ENCODE results near the gene MAMSTR. TPM values are rescaled to one million over a fixed set of nuclear protein-coding genes. Genes with fewer than 3 reads are reported as not detected.

The MAMSTR gene
- total and polyA plus RNA-seq, 9 of the 15 experiments (the other 6 are each of a cell fraction or from before 2014, with no cell fraction given) = 0.08 to 1.00 (median 0.40) TPM; not detected in 1

GRCh38 chr19:48755084-48755641 lies 35.6 kb upstream of the MAMSTR start, which contains the start of gene FGF21:
TSS of gene FGF21 (plus strand) at chr19:48755524. CDS start at chr19:48756237, 713 bp downstream.
- CTCF ChIA-PET (ENCODE audit: low intra/inter-chr PET ratio) = no interaction called here
- FAIRE-seq (peak; percentile 37), ATAC-seq (peak; percentile 67), DNase-seq (ENCODE audit: extremely low read depth in 1 of 4, low spot score in 3 of 4) (peak in 1 of 4 experiments; percentile 58)
- no peaks in the 10 kb centered on the region for H3K9me3 ChIP-seq (replicated peaks; ENCODE audit: control insufficient read depth, insufficient read depth, low read depth, low read length)
- no peaks in the 10 kb centered on the region for H3K27me3 ChIP-seq (ENCODE audit: control insufficient read depth in 2 of 2, insufficient read depth in 2 of 2, low read length in 2 of 2)
- peak within 1 kb of the TSS; percentile 74 to 91 for H3K9ac ChIP-seq (ENCODE audit: insufficient read depth in 1 of 2, low read depth in 2 of 2, low read length in 2 of 2)
- H3K27ac ChIP-seq (ENCODE audit: extremely low read depth, low read depth, low read length) = peak within 1 kb of the TSS; percentile 93
- no peak within 1 kb of the TSS for H3K4me3 ChIP-seq
- intact Hi-C loops (cut with micrococcal nuclease) = loop anchor here (2.0 kb wide), 1 partner anchor 26 kb away; no protein-coding TSS in a partner anchor
- H3K4me1 ChIP-seq (replicated peaks in 1 of 2; ENCODE audit: control insufficient read depth in 2 of 2, insufficient read depth in 2 of 2, low read length in 2 of 2) = peaks cover 25 to 71% of the 10 kb centered on the region in 2 experiments
- in situ Hi-C loops (cut with MboI) = no loop called here
- POLR2A ChIA-PET = interaction anchor here (0.6 kb wide), 2 partner anchors 9 to 1621 kb away, joined by 3 to 4 read pairs; partner anchors contain the start of genes IZUMO1 and NR1H2
- peaks cover 13% of the 10 kb centered on the region; the same call in 1 of the 3 replicates for H3K36me3 ChIP-seq (ENCODE audit: control insufficient read depth, insufficient read depth, low read length)
- H4K20me1 ChIP-seq (replicated peaks; ENCODE audit: control insufficient read depth, insufficient read depth, low read length) = no peaks in the 10 kb centered on the region
- WGBS (ENCODE audit: insufficient coverage, low coverage, missing lambda C conversion rate) = 31% methylated on average over 4 of the region's 4 CpGs
- peak within 1 kb of the TSS; percentile 73 for H2AFZ ChIP-seq (ENCODE audit: low read depth, low read length)
- H3K4me2 ChIP-seq (ENCODE audit: insufficient read depth, low read length) = peak within 1 kb of the TSS; percentile 81
- no TSS peak for BruUV-seq (replicated peaks)
- peaks cover 28% of the 10 kb centered on the region for H3K79me2 ChIP-seq (ENCODE audit: control insufficient read depth, insufficient read depth, low read length)
- no peaks in the 10 kb centered on the region for H3K9me1 ChIP-seq (ENCODE audit: control insufficient read depth, insufficient read depth, low read length)
- TF ChIP-seq MECOM (CRISPR knock-in tag; IDR thresholded peaks at IDR 0.05) (peak; percentile 85), NRF1 (conservative IDR thresholded peaks at IDR 0.05 in 1 of 2, IDR thresholded peaks at IDR 0.05 in 1 of 2) (peak in 1 of 2 experiments; percentile 26; a peak in 1 of 4 replicates), SP1 (CRISPR knock-in tag; IDR thresholded peaks at IDR 0.05) (no peak), DMBX1 (CRISPR knock-in tag; IDR thresholded peaks at IDR 0.05; ENCODE audit: borderline replicate concordance) (peak; percentile 59; the same call in 1 of the 2 replicates), ZNF696 (CRISPR knock-in tag; conservative IDR thresholded peaks at IDR 0.05) (no peak), HDAC2 (IDR thresholded peaks at IDR 0.05) (peak; percentile 61), E2F3 (CRISPR knock-in tag; IDR thresholded peaks at IDR 0.05) (no peak), ZNF143 (CRISPR knock-in tag; IDR thresholded peaks at IDR 0.05) (peak; percentile 30; the same call in 1 of the 2 replicates), NR2C2 (CRISPR knock-in tag; IDR thresholded peaks at IDR 0.05) (no peak), NR2C2 (tag; IDR thresholded peaks at IDR 0.05) (no peak), ZNF395 (CRISPR knock-in tag; IDR thresholded peaks at IDR 0.05) (no peak), LEF1 (IDR thresholded peaks at IDR 0.05) (peak; percentile 22; the same call in 1 of the 2 replicates), RAD21 (CRISPR knock-in tag; conservative IDR thresholded peaks at IDR 0.05 in 1 of 2, IDR thresholded peaks at IDR 0.05 in 1 of 2) (peak in 1 of 2 experiments; percentile 13; a peak in 1 of 4 replicates), CXXC5 (CRISPR knock-in tag; IDR thresholded peaks at IDR 0.05) (peak; percentile 45), ZNF436 (CRISPR knock-in tag; IDR thresholded peaks at IDR 0.05) (peak; percentile 41; the same call in 1 of the 2 replicates), SRSF1 (IDR thresholded peaks at IDR 0.05; ENCODE audit: low read depth, low read length) (no peak), GTF2E2 (tag; IDR thresholded peaks at IDR 0.05) (no peak), SAFB2 (IDR thresholded peaks at IDR 0.05; ENCODE audit: borderline replicate concordance, low read depth, low read length, severe bottlenecking) (no peak), EP400 (IDR thresholded peaks at IDR 0.05) (peak; percentile 81), ETS2 (tag; IDR thresholded peaks at IDR 0.05; ENCODE audit: borderline replicate concordance, poor library complexity, severe bottlenecking) (no peak), ZNF584 (CRISPR knock-in tag; IDR thresholded peaks at IDR 0.05; ENCODE audit: low read depth) (no peak), RCOR1 (IDR thresholded peaks at IDR 0.05; ENCODE audit: borderline replicate concordance in 1 of 2, low read depth in 2 of 2, low read length in 2 of 2) (peak in 1 of 2 experiments; percentile 84; a peak in 2 of 4 replicates), ZBTB7A (IDR thresholded peaks at IDR 0.05; ENCODE audit: borderline replicate concordance, control insufficient read depth, low read depth, low read length) (peak; percentile 4; the same call in 1 of the 2 replicates)

Measured in K562 (cell line).